Prostate gland (tissue), 2 donors: ENCODE measurements around the gene EBLN1.

Experiments used
- POLR2A ChIP-seq: fragments of 450-650 bp; IDR thresholded peaks from one replicate; pipeline ENCODE4 v1.6.1; 2016; ENCODE audit warnings: antibody characterized with exemption, mild to moderate bottlenecking
- TF ChIP-seq, protein P1 (sequence below), 4 experiments: fragments of 200-600 bp in 2 of 4; fragments of 450-650 bp in 2 of 4; sonication (generic) in 2 of 4; IDR thresholded peaks; 1 replicate in 3 of 4; 2 replicates in 1 of 4; pipeline ENCODE4 v1.5.1; 2016 to 2019; ENCODE audit warnings: antibody characterized with exemption in 4 of 4, mild to moderate bottlenecking in 2 of 4, moderate library complexity in 2 of 4

DNA sequence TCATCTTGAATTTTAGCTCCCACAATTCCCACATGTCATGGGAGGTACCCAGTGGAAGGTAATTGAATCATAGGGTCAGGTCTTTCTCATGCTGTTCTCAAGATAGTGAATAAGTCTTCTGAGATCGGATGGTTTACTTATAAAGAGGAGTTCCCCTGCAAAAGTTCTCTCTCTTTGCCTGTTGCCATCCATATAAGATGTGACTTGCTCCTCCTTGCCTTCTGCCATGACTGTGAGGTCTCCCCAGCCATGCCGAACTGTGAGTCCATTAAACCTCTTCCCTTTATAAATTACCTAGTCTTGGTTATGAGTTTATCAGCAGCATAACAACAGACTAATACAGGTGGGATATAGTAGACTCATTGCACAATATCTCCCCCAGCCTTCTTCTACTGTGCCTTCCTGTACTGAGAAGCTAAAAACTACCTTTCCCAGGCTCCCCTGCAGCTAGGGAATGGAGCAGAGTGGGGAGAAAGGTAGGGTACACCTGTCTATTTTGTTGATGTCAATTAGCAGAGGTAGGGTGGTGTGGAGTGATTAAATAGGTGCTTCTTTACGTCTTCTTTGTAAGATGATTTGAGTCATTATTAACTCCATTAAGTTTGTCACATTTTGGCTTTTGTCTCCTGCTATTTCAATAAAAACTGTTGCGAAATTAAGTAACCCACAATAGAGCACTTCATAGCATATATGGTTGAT is 48.2 kb upstream of the EBLN1 start:
- TF ChIP-seq, protein P1, sequence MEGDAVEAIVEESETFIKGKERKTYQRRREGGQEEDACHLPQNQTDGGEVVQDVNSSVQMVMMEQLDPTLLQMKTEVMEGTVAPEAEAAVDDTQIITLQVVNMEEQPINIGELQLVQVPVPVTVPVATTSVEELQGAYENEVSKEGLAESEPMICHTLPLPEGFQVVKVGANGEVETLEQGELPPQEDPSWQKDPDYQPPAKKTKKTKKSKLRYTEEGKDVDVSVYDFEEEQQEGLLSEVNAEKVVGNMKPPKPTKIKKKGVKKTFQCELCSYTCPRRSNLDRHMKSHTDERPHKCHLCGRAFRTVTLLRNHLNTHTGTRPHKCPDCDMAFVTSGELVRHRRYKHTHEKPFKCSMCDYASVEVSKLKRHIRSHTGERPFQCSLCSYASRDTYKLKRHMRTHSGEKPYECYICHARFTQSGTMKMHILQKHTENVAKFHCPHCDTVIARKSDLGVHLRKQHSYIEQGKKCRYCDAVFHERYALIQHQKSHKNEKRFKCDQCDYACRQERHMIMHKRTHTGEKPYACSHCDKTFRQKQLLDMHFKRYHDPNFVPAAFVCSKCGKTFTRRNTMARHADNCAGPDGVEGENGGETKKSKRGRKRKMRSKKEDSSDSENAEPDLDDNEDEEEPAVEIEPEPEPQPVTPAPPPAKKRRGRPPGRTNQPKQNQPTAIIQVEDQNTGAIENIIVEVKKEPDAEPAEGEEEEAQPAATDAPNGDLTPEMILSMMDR (IDR thresholded peaks at IDR 0.05): no peak
- TF ChIP-seq POLR2A: no peak
